HG02678 (cell line): ENCODE results near the gene SIMC1.

Experiments
- ATAC-seq: cut with Tn5 transposase; IDR thresholded peaks from one replicate; pipeline ENCODE4 v1.9.1; 2021; ENCODE audit warnings: mild to moderate bottlenecking, moderate library complexity; ENCODE audit not compliant: unreplicated experiment

The SIMC1 gene

DNA sequence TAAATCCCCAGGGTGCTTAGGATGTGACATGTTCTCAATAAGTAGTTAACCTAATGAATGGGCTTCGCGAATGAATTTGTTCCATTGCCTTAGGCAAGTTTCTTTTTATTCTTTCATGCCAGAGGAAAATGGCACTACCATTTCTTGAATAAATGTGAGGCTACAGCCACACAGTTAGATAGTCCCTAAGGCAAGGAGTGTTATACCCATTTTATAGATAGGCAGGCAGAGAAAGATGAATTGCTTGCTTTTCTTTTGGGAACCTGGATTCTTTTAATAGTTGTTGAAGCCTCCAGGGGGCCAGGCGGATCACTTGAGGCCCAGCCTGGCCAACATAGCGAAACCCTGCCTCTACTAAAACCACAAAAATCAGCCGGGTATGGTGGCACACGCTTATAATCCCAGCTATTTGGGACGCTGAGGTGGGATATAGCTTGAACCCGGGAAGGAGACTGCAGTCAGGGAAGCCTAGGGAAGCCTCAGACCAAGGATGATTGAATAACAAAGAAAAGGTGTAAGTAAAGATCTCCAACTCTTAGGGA is 149.2 kb downstream of the SIMC1 start:
- ATAC-seq: no peak

- ATAC-seq: no peak
Observed at GRCh38 chr5:176388003-176388443, 149.8 kb downstream of the SIMC1 start.

DNA sequence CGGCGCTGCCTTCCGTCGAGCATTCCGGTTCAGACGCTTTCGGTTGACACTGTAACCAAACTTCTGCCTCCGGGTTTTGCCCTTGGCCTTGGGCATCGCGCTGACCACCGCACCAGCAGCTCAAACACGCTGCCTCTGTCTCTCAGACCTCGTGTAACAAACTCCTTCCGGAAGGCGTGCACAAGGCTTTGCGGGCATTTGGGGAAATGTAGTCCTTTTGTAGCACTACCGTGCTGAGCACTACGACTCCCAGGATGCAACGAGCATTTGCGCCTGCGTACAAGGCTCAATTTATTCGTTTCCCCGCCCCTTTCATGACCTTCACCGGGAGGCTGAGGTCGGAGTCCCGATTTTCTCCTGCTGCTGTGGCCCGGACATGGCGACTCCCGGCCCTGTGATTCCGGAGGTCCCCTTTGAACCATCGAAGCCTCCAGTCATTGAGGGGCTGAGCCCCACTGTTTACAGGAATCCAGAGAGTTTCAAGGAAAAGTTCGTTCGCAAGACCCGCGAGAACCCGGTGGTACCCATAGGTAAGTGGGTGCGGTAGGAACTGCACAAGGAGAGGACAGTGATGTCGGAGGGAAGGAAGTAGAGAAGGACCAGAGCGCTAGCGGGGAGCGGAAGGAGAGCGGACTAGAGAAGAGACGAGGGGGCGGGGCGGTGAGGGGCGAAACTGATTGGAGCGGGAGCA is 150.4 kb downstream of the SIMC1 start, which contains the start of the genes HIGD2A and NOP16:
Gene HIGD2A (plus strand): TSS at position 308 of the 691 bp plus-strand sequence. CDS start 69 bp downstream, at position 377.
Gene NOP16 (minus strand): TSS at position 155 of the 691 bp plus-strand sequence. CDS start 59 bp downstream, at position 96.
- ATAC-seq: peak; percentile 89

DNA sequence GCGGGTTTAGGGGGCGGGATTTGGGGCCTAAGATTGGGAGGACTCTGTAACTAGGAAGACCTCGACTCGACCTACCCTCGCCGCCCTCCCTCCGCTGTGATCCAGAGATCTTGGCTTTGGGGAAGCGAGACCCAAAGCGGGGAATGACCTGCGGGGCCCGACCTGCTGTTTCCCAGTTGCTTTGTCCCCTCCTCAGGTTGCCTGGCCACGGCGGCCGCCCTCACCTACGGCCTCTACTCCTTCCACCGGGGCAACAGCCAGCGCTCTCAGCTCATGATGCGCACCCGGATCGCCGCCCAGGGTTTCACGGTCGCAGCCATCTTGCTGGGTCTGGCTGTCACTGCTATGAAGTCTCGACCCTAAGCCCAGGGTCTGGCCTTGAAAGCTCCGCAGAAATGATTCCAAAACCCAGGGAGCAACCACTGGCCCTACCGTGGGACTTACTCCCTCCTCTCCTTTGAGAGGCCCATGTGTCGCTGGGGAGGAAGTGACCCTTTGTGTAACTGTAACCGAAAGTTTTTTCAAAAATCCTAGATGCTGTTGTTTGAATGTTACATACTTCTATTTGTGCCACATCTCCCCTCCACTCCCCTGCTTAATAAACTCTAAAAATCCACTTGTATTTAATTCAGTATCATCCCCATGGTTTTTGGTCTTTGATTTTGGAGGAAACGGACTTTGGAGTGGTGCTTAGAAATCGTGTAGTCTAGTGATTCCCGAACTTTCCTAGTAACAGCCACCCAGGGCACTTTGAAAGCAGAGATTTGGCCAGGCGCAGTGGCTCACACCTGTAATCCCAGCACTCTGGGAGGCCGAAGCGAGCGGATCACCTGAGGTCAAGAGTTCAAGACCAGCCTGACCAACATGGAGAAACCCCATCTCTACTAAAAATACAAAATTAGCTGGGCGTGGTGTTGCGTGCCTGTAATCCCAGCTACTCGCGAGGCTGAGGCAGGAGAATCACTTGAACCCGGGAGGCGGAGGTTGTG is 151.2 kb downstream of the SIMC1 start:
- ATAC-seq: peak; percentile 30

DNA sequence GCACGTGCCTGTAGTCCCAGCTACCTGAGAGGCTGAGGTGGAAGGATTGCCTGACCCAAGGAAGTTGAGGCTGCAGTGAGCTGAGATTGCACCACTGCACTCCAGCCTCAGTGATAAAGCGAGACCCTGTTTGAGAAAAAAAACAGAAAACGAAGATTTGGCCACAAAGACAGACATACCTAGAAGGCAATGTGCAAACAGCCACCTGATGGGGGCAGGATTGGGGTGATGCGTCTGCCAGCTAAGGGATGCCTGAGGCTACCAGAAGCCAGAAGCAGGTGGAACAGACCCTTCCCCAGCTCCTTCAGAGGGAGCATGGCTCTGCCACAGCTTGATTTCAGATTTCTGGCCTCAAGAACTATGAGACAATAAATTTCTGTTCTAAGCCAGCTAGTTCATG is 153.3 kb downstream of the SIMC1 start:
- no peak for ATAC-seq

DNA sequence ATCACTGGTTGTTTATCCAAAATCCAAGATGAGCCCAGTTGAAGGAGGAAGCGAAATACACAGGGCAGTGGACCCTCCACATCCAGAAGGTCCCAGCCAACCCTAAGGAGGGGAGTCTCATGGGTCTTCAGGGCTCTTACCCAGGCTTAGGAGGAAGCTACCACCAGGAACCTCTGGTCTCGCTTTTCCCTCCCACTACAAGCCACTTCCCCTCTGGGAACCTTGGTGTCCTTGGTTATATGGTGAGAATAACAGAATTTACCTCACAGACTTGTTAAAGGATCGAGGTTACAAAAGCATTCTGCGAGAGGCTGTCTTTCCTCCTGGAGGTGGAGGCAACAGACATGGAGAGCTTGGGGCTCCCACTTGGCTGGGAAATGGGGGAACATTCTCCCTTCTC is 153.8 kb downstream of the SIMC1 start:
- ATAC-seq: no peak

- no peak for ATAC-seq
Observed at GRCh38 chr5:176392526-176392925, 154.3 kb downstream of the SIMC1 start.

DNA sequence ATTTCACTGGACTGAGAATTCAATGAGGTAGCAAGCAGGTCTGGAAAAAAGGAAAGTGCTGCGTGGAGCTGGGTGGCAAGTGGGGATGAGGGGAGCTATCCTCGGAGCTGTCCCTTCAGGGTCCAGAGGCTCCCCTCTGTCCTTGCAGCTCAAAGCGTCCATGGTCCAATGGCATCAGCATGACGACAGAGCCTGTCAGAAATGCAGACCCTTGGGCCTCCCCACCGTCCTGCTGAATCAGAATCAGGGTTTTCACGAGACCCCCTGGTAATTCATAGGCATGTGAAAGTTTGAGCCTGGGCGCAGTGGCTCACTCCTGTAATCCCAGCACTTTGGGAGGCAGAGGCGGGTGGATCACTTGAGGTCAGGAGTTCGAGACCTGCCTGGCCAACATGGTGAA is 155.9 kb downstream of the SIMC1 start:
- ATAC-seq: no peak

- no peak for ATAC-seq
Observed at GRCh38 chr5:176394881-176395675, 156.9 kb downstream of the SIMC1 start.
